SK-N-SH (cell line): Measurements from ENCODE around the gene NOVA1. TPM values are rescaled to one million over a fixed set of nuclear protein-coding genes. Genes with fewer than 3 reads are reported as not detected.

ENCODE experiments used
- CTCF ChIA-PET: fragments of 300-600, 350-600 bp; formaldehyde crosslinking; extraction: SDS; loops from one replicate; lab custom pipeline; 2021; lab: Yijun Ruan, JAX
- POLR2A ChIA-PET: fragments of 350-600 bp; sonication (Branson Sonifier 250); formaldehyde crosslinking; extraction: SDS; loops from one replicate; lab custom pipeline; 2020; ENCODE audit warnings: antibody characterized with exemption, inconsistent platforms; lab: Yijun Ruan, JAX
- DNase-seq: peaks from one replicate; pipeline ENCODE4 v3.0.0; 2012
- H2AFZ ChIP-seq: fragments of 200-600 bp; sonication (generic); 2 replicates; pipeline ENCODE4 v1.8.1; 2016; ENCODE audit warnings: antibody characterized with exemption, mild to moderate bottlenecking, low read depth
- H3F3A ChIP-seq: fragments of 200-600 bp; sonication (generic); replicated peaks from 2 replicates; pipeline ENCODE3; 2016; ENCODE audit warnings: antibody characterized with exemption, mild to moderate bottlenecking; ENCODE audit not compliant: insufficient read depth
- H3K27ac ChIP-seq, 2 experiments: fragments of 200-500 bp in 1 of 2; fragments of 200-600 bp in 1 of 2; sonication (Bioruptor generic) in 1 of 2; sonication (generic), shearing (Covaris generic) in 1 of 2; 2 replicates each; pipeline versions ENCODE4 v1.5.1 to v1.6.1; 2014 to 2016; ENCODE audit warnings: low read depth in 2 of 2, inconsistent platforms in 1 of 2, low read length in 1 of 2, mild to moderate bottlenecking in 1 of 2, mixed read lengths in 1 of 2
- H3K27me3 ChIP-seq: fragments of 200-600 bp; sonication (generic), shearing (Covaris generic); 2 replicates; pipeline ENCODE4 v1.6.1; 2016; ENCODE audit warnings: mixed run types; ENCODE audit not compliant: insufficient read depth
- H3K36me3 ChIP-seq, 2 experiments: fragments of 200-500 bp in 1 of 2; fragments of 200-600 bp in 1 of 2; sonication (Bioruptor generic) in 1 of 2; sonication (generic) in 1 of 2; replicated peaks in 1 of 2; 2 replicates each; pipeline versions ENCODE3 to v1.5.1; 2014 to 2016; ENCODE audit warnings: low read length in 1 of 2, mild to moderate bottlenecking in 1 of 2; ENCODE audit not compliant: insufficient read depth in 2 of 2, control insufficient read depth in 1 of 2
- H3K4me1 ChIP-seq, 2 experiments: fragments of 200-500 bp in 1 of 2; fragments of 200-600 bp in 1 of 2; sonication (Bioruptor generic) in 1 of 2; sonication (generic), shearing (Covaris generic) in 1 of 2; 2 replicates each; pipeline versions ENCODE4 v1.5.1 to v1.6.1; 2014 to 2016; ENCODE audit warnings: low read depth in 1 of 2, low read length in 1 of 2, mixed run types in 1 of 2; ENCODE audit not compliant: insufficient read depth in 2 of 2, control insufficient read depth in 1 of 2
- H3K4me2 ChIP-seq: fragments of 200-600 bp; sonication (generic), shearing (Covaris generic); 2 replicates; pipeline ENCODE4 v1.6.1; 2017; ENCODE audit warnings: mixed run types
- H3K4me3 ChIP-seq, 2 experiments: fragments of 200-500 bp in 1 of 2; fragments of 200-600 bp in 1 of 2; sonication (Bioruptor generic) in 1 of 2; sonication (generic), shearing (Covaris generic) in 1 of 2; 2 replicates each; pipeline versions ENCODE4 v1.5.1 to v1.8.1; 2014 to 2016; ENCODE audit warnings: low read depth in 2 of 2, inconsistent platforms in 1 of 2, low read length in 1 of 2, mild to moderate bottlenecking in 1 of 2, mixed read lengths in 1 of 2, moderate library complexity in 1 of 2
- H3K79me2 ChIP-seq: fragments of 200-600 bp; sonication (generic); 2 replicates; pipeline ENCODE4 v1.8.1; 2017; ENCODE audit warnings: mild to moderate bottlenecking; ENCODE audit not compliant: insufficient read depth
- H3K9ac ChIP-seq: fragments of 200-600 bp; sonication (generic); 2 replicates; pipeline ENCODE4 v1.6.1; 2017; ENCODE audit warnings: mixed run types
- H3K9me2 ChIP-seq: fragments of 200-600 bp; sonication (generic); 2 replicates; pipeline ENCODE4 v1.6.1; 2017; ENCODE audit warnings: mixed run types
- H3K9me3 ChIP-seq: fragments of 200-600 bp; sonication (generic); 2 replicates; pipeline ENCODE4 v1.6.1; 2017; ENCODE audit warnings: mixed run types, mild to moderate bottlenecking, moderate library complexity
- H4K20me1 ChIP-seq: fragments of 200-600 bp; sonication (generic); 2 replicates; pipeline ENCODE4 v1.6.1; 2017; ENCODE audit warnings: mild to moderate bottlenecking, mixed run types; ENCODE audit not compliant: insufficient read depth
- CHD2 ChIP-seq: fragments of 150-350 bp; IDR thresholded peaks from 2 replicates; pipeline ENCODE4 v1.6.1; 2018; ENCODE audit warnings: low read length; ENCODE audit not compliant: partially characterized antibody
- EP300 ChIP-seq, 2 experiments: IDR thresholded peaks; 2 replicates each; pipeline versions ENCODE4 v1.4.0 to v1.6.1; 2012; ENCODE audit warnings: borderline replicate concordance in 1 of 2, low read depth in 1 of 2, low read length in 1 of 2
- FOSL2 ChIP-seq: IDR thresholded peaks from 2 replicates; pipeline ENCODE4 v1.4.0; 2012; ENCODE audit warnings: low read depth, mild to moderate bottlenecking, moderate library complexity, borderline replicate concordance
- GABPA ChIP-seq: IDR thresholded peaks from 2 replicates; pipeline ENCODE4 v1.4.0; 2012; ENCODE audit warnings: low read depth, mild to moderate bottlenecking
- JUND ChIP-seq: IDR thresholded peaks from 2 replicates; pipeline ENCODE4 v1.4.0; 2012
- MEF2A ChIP-seq: IDR thresholded peaks from 2 replicates; pipeline ENCODE4 v1.4.0; 2012; ENCODE audit warnings: low read depth, borderline replicate concordance
- NRF1 ChIP-seq: IDR thresholded peaks from 2 replicates; pipeline ENCODE4 v1.6.1; 2012; ENCODE audit warnings: low read depth, mild to moderate bottlenecking, low read length
- PBX3 ChIP-seq: IDR thresholded peaks from 2 replicates; pipeline ENCODE4; 2012
- POLR2AphosphoS5 ChIP-seq: IDR thresholded peaks from 2 replicates; pipeline ENCODE4 v1.6.1; 2012; ENCODE audit warnings: low read depth, low read length
- REST ChIP-seq: IDR thresholded peaks from 2 replicates; pipeline ENCODE4 v1.6.1; 2012; ENCODE audit warnings: mild to moderate bottlenecking, low read depth, low read length, moderate library complexity
- RFX5 ChIP-seq: IDR thresholded peaks from 2 replicates; pipeline ENCODE4 v1.6.1; 2012; ENCODE audit warnings: mild to moderate bottlenecking, improper control_type of control experiment, low read length
- RXRA ChIP-seq: IDR thresholded peaks from 2 replicates; pipeline ENCODE4 v1.4.0; 2012; ENCODE audit warnings: low read depth, mild to moderate bottlenecking, borderline replicate concordance
- SIN3A ChIP-seq: IDR thresholded peaks from 2 replicates; pipeline ENCODE4 v1.6.1; 2012; ENCODE audit warnings: low read depth, mild to moderate bottlenecking, low read length, moderate library complexity, borderline replicate concordance
- SMC3 ChIP-seq: IDR thresholded peaks from 2 replicates; pipeline ENCODE4 v1.6.1; 2012; ENCODE audit warnings: low read depth, low read length, improper control_type of control experiment
- USF1 ChIP-seq: IDR thresholded peaks from 2 replicates; pipeline ENCODE4 v1.4.0; 2012; ENCODE audit warnings: low read depth, borderline replicate concordance
- USF2 ChIP-seq: fragments of 150-350 bp; IDR thresholded peaks from 2 replicates; pipeline ENCODE4 v1.6.1; 2017; ENCODE audit warnings: antibody characterized with exemption, low read length, low read depth, borderline replicate concordance
- WGBS: methylation state at CpG from one replicate; pipeline ENCODE4 v1.1.6; 2017; ENCODE audit warnings: low lambda C conversion rate; 5-methylcytosine and 5-hydroxymethylcytosine counted together
- polyA plus RNA-seq, 3 experiments: library from polyadenylated mRNA; depleted of rRNA; stranded (reverse); fragments of >200 nt; gene quantifications; 2 replicates each; pipeline ENCODE4 v1.2.3, GENCODE V29; 2012

NOVA1 gene
- polyA plus RNA-seq, 1 of the 3 experiments (the other 2 are of a cell fraction), result 0.44 TPM

- POLR2A ChIA-PET, result no interaction called here
- no peaks in the 10 kb centered on the region for H3K9me3 ChIP-seq
- 27% methylated on average over 3 of the region's 3 CpGs for WGBS
- no peaks in the 10 kb centered on the region for H3K9me2 ChIP-seq
- CTCF ChIA-PET, result no interaction called here
- H3K79me2 ChIP-seq, result no peaks in the 10 kb centered on the region
- no peaks in the 10 kb centered on the region for H3K36me3 ChIP-seq
- TF ChIP-seq JUND, result no peak
- TF ChIP-seq REST, result peak; percentile 88
- no peak for TF ChIP-seq USF2
- no peak for TF ChIP-seq SIN3A
- TF ChIP-seq POLR2AphosphoS5, result no peak
- no peak for TF ChIP-seq RFX5
- no peak for TF ChIP-seq GABPA
- no peaks in the 10 kb centered on the region for H3F3A ChIP-seq
- H3K27me3 ChIP-seq, result no peaks in the 10 kb centered on the region
- no peak overlapping the region for H3K9ac ChIP-seq
- H3K27ac ChIP-seq, result no peak overlapping the region
- H3K4me3 ChIP-seq, result no peak overlapping the region
- H4K20me1 ChIP-seq, result no peaks in the 10 kb centered on the region
- H2AFZ ChIP-seq, result no peak overlapping the region
- H3K4me1 ChIP-seq, result no peaks in the 10 kb centered on the region
- no peak overlapping the region for H3K4me2 ChIP-seq
- no peak for DNase-seq
These were observed 153.0 kb downstream of the NOVA1 start for GRCh38 chr14:26444822-26445221.

- Histone ChIP-seq H3K4me2 (no peak overlapping the region), H3K9ac (no peak overlapping the region), H3K4me3 (no peak overlapping the region), H2AFZ (no peak overlapping the region), H3K36me3 (no peaks in the 10 kb centered on the region), H3K9me2 (no peaks in the 10 kb centered on the region), H3K4me1 (no peaks in the 10 kb centered on the region), H3F3A (no peaks in the 10 kb centered on the region), H3K79me2 (no peaks in the 10 kb centered on the region), H3K9me3 (no peaks in the 10 kb centered on the region), H3K27ac (no peak overlapping the region), H4K20me1 (no peaks in the 10 kb centered on the region), H3K27me3 (no peaks in the 10 kb centered on the region)
- no peak for DNase-seq
- ChIA-PET CTCF (no interaction called here), POLR2A (no interaction called here)
- WGBS, result 40% methylated on average over 2 of the region's 2 CpGs
- TF ChIP-seq RXRA, result no peak
- no peak for TF ChIP-seq POLR2AphosphoS5
- TF ChIP-seq SMC3, result no peak
- no peak for TF ChIP-seq CHD2
- no peak for TF ChIP-seq EP300 (IDR thresholded peaks at IDR 0.05; ENCODE audit: borderline replicate concordance in 1 of 2, low read depth in 1 of 2, low read length in 1 of 2)
- TF ChIP-seq REST, result no peak
- no peak for TF ChIP-seq PBX3
- TF ChIP-seq JUND, result no peak
- no peak for TF ChIP-seq USF1
- no peak for TF ChIP-seq FOSL2
- TF ChIP-seq GABPA, result no peak
- no peak for TF ChIP-seq MEF2A
- no peak for TF ChIP-seq NRF1
These were observed 154.2 kb downstream of the NOVA1 start for GRCh38 chr14:26443654-26444053.
